ENCODE results near the gene MCTP1. TPM values are rescaled to one million over a fixed set of nuclear protein-coding genes. Genes with fewer than 3 reads are reported as not detected.

Gene MCTP1
- total and polyA plus RNA-seq, 9 of the 15 experiments (the other 6 are each of a cell fraction or from before 2014, with no cell fraction given): 0.04 to 0.93 (median 0.06) TPM; not detected in 4

GRCh38 chr5:95331358-95331757 is 46.5 kb upstream of the MCTP1 start:
- TF ChIP-seq HNRNPUL1 (IDR thresholded peaks at IDR 0.05; ENCODE audit: low read length): no peak
- TF ChIP-seq, protein P1, sequence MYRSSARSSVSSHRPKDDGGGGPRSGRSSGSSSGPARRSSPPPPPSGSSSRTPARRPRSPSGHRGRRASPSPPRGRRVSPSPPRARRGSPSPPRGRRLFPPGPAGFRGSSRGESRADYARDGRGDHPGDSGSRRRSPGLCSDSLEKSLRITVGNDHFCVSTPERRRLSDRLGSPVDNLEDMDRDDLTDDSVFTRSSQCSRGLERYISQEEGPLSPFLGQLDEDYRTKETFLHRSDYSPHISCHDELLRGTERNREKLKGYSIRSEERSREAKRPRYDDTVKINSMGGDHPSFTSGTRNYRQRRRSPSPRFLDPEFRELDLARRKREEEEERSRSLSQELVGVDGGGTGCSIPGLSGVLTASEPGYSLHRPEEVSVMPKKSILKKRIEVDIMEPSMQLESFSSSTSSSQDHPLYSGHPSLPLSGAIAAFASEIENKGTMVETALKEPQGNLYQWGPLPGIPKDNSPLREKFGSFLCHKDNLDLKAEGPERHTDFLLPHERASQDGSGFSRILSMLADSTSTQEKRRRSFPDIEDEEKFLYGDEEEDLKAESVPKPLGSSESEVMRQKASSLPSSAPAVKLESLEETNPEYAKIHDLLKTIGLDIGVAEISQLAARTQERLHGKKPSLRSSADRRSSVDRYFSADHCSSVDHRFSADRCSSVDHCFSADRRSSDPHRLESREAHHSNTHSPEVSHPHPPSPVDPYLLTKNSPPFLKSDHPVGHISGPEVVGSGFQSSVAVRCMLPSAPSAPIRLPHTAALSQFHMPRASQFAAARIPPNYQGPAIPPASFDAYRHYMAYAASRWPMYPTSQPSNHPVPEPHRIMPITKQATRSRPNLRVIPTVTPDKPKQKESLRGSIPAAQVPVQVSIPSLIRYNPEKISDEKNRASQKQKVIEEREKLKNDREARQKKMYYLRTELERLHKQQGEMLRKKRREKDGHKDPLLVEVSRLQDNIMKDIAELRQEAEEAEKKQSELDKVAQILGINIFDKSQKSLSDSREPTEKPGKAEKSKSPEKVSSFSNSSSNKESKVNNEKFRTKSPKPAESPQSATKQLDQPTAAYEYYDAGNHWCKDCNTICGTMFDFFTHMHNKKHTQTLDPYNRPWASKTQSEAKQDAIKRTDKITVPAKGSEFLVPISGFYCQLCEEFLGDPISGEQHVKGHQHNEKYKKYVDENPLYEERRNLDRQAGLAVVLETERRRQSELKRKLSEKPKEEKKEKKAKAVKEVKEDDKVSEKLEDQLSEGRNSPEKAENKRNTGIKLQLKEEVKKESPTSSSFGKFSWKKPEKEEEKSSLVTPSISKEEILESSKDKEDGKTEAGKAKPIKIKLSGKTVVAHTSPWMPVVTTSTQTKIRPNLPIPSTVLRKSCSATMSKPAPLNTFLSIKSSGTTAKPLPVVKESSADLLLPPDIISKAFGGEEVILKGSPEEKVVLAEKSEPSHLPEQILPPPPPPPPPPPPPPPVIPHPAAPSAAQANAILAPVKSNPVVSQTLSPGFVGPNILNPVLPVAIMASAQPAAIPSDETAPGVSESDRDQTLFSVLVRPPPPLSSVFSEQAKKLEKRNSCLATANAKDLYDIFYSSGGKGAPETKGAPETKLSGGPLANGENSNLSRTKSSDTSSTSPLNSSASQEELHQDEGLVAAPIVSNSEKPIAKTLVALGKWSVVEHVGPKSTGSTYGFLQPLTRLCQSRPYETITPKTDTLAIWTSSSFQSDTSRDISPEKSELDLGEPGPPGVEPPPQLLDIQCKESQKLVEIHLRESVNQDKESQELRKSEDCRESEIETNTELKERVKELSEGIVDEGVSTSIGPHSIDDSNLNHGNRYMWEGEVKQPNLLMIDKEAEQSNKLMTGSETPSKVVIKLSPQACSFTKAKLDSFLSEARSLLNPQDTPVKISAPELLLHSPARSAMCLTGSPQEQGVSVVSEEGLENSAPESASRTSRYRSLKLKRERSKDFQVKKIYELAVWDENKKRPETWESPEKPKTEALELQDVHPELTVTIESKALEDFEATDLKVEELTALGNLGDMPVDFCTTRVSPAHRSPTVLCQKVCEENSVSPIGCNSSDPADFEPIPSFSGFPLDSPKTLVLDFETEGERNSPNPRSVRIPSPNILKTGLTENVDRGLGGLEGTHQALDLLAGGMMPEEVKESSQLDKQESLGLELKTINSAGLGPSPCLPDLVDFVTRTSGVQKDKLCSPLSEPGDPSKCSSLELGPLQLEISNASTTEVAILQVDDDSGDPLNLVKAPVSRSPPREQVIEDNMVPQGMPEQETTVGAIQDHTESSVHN (IDR thresholded peaks at IDR 0.05; ENCODE audit: borderline replicate concordance in 1 of 2, low read depth in 1 of 2): no peak
- no peak for TF ChIP-seq TARDBP (IDR thresholded peaks at IDR 0.05)
- TF ChIP-seq ZNF263 (CRISPR knock-in tag; IDR thresholded peaks at IDR 0.05; ENCODE audit: borderline replicate concordance): no peak
- no peak for TF ChIP-seq ZNF232 (CRISPR knock-in tag; IDR thresholded peaks at IDR 0.05)
- no peak for TF ChIP-seq ZNF324 (CRISPR knock-in tag; IDR thresholded peaks at IDR 0.05)
- TF ChIP-seq RFX1 (IDR thresholded peaks at IDR 0.05): no peak
- TF ChIP-seq ARID2 (IDR thresholded peaks at IDR 0.05): no peak
- no peak for TF ChIP-seq RBM17 (IDR thresholded peaks at IDR 0.05; ENCODE audit: borderline replicate concordance, low read depth, low read length)
- no peak for TF ChIP-seq PURB (CRISPR knock-in tag; IDR thresholded peaks at IDR 0.05; ENCODE audit: low read depth)
- TF ChIP-seq ZFP91 (CRISPR knock-in tag; IDR thresholded peaks at IDR 0.05): no peak
- no peak for TF ChIP-seq ZZZ3 (IDR thresholded peaks at IDR 0.05)
- no peak for TF ChIP-seq MAZ (CRISPR knock-in tag; conservative IDR thresholded peaks at IDR 0.05 in 1 of 2, IDR thresholded peaks at IDR 0.05 in 1 of 2)
- no peak for TF ChIP-seq ZFX (CRISPR knock-in tag; IDR thresholded peaks at IDR 0.05)
- no peak for TF ChIP-seq CBX5 (IDR thresholded peaks at IDR 0.05; ENCODE audit: borderline replicate concordance, low read depth)
- H3K4me3 ChIP-seq: no peak overlapping the region
- H3K36me3 ChIP-seq (ENCODE audit: control insufficient read depth, insufficient read depth, low read length): no peaks in the 10 kb centered on the region
- no peak overlapping the region for H3K27ac ChIP-seq (ENCODE audit: extremely low read depth, low read depth, low read length)
- H3K79me2 ChIP-seq (ENCODE audit: control insufficient read depth, insufficient read depth, low read length): no peaks in the 10 kb centered on the region
- no peak overlapping the region for H3K4me2 ChIP-seq (ENCODE audit: insufficient read depth, low read length)
- H3K9me3 ChIP-seq (replicated peaks; ENCODE audit: control insufficient read depth, insufficient read depth, low read depth, low read length): no peaks in the 10 kb centered on the region
- ChIA-PET CTCF (ENCODE audit: low intra/inter-chr PET ratio) (no interaction called here), POLR2A (no interaction called here)
- no peak for DNase-seq (ENCODE audit: extremely low read depth in 1 of 4, low spot score in 3 of 4)
- no peaks in the 10 kb centered on the region for H3K27me3 ChIP-seq (ENCODE audit: control insufficient read depth in 2 of 2, insufficient read depth in 2 of 2, low read length in 2 of 2)
- H3K9ac ChIP-seq (ENCODE audit: insufficient read depth in 1 of 2, low read depth in 2 of 2, low read length in 2 of 2): no peak overlapping the region
- no peaks in the 10 kb centered on the region for H3K4me1 ChIP-seq (replicated peaks in 1 of 2; ENCODE audit: control insufficient read depth in 2 of 2, insufficient read depth in 2 of 2, low read length in 2 of 2)
- 0% methylated on average over 3 of the region's 3 CpGs for WGBS (ENCODE audit: insufficient coverage, low coverage, missing lambda C conversion rate)
- H3K9me1 ChIP-seq (ENCODE audit: control insufficient read depth, insufficient read depth, low read length): no peaks in the 10 kb centered on the region
- no peak for FAIRE-seq
- intact Hi-C loops (cut with micrococcal nuclease): no loop called here
- no peaks in the 10 kb centered on the region for H4K20me1 ChIP-seq (replicated peaks; ENCODE audit: control insufficient read depth, insufficient read depth, low read length)
- H2AFZ ChIP-seq (ENCODE audit: low read depth, low read length): no peak overlapping the region
- BruUV-seq (replicated peaks): no TSS peak
- no peak for ATAC-seq
- in situ Hi-C loops (cut with MboI): no loop called here
